Measurements from ENCODE around the gene PTPRC.

PTPRC gene

GRCh38 chr1:198681831-198682759 is 43.3 kb downstream of the PTPRC start:
- no peak overlapping the region for H3K4me3 ChIP-seq (ENCODE audit: low read depth, low read length)

DNA sequence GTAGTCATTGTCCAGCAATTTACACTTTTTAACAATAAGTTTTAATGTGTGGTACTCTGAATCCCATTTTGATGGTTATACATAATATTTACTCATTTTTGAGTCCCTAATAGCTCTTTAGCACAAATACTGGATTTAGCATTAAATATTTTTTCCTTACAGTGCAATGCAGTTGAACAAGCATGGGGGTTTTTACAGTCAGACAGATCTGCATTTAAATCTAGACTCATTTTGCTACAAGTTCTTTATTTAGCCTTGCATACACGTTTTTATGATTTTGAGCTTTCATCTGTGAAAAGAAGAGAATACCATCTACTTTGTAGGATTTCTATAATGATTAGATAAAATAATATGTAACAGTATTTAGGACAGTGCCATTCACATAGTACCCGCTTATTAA is 44.0 kb downstream of the PTPRC start:
- Histone ChIP-seq H3K27me3 (ENCODE audit: insufficient read depth, low read depth, severe bottlenecking) (no peaks in the 10 kb centered on the region), H3K27ac (no peak overlapping the region), H3K9me3 (ENCODE audit: severe bottlenecking) (no peaks in the 10 kb centered on the region), H3K36me3 (no peaks in the 10 kb centered on the region), H3K4me3 (ENCODE audit: low read depth, low read length) (no peak overlapping the region)
- DNase-seq, result no peak
- TF ChIP-seq CTCF (IDR thresholded peaks at IDR 0.05; ENCODE audit: low read depth, low read length), result no peak

More at GRCh38 chr1:198681831-198682759, 43.3 kb downstream of the PTPRC start:
- Histone ChIP-seq H3K27me3 (ENCODE audit: insufficient read depth, low read depth, severe bottlenecking) (no peaks in the 10 kb centered on the region), H3K36me3 (no peaks in the 10 kb centered on the region), H3K27ac (no peak overlapping the region), H3K9me3 (ENCODE audit: severe bottlenecking) (no peaks in the 10 kb centered on the region)
- no peak for DNase-seq
- TF ChIP-seq CTCF (IDR thresholded peaks at IDR 0.05; ENCODE audit: low read depth, low read length), result no peak

GRCh38 chr1:198683449-198683848 is 44.6 kb downstream of the PTPRC start:
- Histone ChIP-seq H3K4me3 (ENCODE audit: low read depth, low read length) (no peak overlapping the region), H3K9me3 (ENCODE audit: severe bottlenecking) (no peaks in the 10 kb centered on the region), H3K36me3 (no peaks in the 10 kb centered on the region), H3K27me3 (ENCODE audit: insufficient read depth, low read depth, severe bottlenecking) (no peaks in the 10 kb centered on the region), H3K27ac (no peak overlapping the region)
- no peak for TF ChIP-seq CTCF (IDR thresholded peaks at IDR 0.05; ENCODE audit: low read depth, low read length)
- no peak for DNase-seq

- DNase-seq, result no peak
- Histone ChIP-seq H3K27me3 (ENCODE audit: insufficient read depth, low read depth, severe bottlenecking) (no peaks in the 10 kb centered on the region), H3K27ac (no peak overlapping the region), H3K36me3 (no peaks in the 10 kb centered on the region), H3K4me3 (ENCODE audit: low read depth, low read length) (no peak overlapping the region), H3K9me3 (ENCODE audit: severe bottlenecking) (no peaks in the 10 kb centered on the region)
- no peak for TF ChIP-seq CTCF (IDR thresholded peaks at IDR 0.05; ENCODE audit: low read depth, low read length)
These were observed 47.4 kb downstream of the PTPRC start for GRCh38 chr1:198686069-198686728.

DNA sequence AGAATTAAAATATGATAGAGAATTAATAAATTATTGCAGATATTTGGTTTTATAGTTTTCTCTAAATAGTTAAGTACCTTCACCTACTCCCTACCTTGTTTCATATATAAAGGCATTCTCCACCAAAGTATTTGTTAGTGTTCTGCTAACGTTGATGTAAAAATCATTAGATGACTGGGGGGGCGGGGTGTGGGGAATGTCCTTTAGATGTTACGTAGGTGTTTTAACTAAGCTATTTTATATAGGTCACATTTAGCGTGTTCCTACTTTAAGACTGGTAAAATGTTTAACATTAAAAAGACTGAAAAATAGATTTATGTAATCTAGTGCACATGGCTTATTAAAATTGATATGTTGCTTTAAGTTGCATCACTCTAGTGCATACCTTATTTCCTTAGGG is 48.6 kb downstream of the PTPRC start:
- Histone ChIP-seq H3K9me3 (ENCODE audit: severe bottlenecking) (no peaks in the 10 kb centered on the region), H3K36me3 (no peaks in the 10 kb centered on the region), H3K4me3 (ENCODE audit: low read depth, low read length) (no peak overlapping the region), H3K27ac (no peak overlapping the region), H3K27me3 (ENCODE audit: insufficient read depth, low read depth, severe bottlenecking) (no peaks in the 10 kb centered on the region)
- no peak for TF ChIP-seq CTCF (IDR thresholded peaks at IDR 0.05; ENCODE audit: low read depth, low read length)
- no peak for DNase-seq
